Measurements from ENCODE around the gene STIMATE. TPM values are rescaled to one million over a fixed set of nuclear protein-coding genes. Genes with fewer than 3 reads are reported as not detected.

Gene STIMATE
- total RNA-seq, 1 donor from 2014 or later = 12.1 TPM

GRCh38 chr3:52817860-52818259, 79.5 kb downstream of the STIMATE start:
- H3K27ac Mint-ChIP-seq (ENCODE audit: unreplicated experiment) = no peak overlapping the region
- no peaks in the 10 kb centered on the region for H4K20me1 ChIP-seq (ENCODE audit: insufficient read depth, low read length)
- H3K4me1 ChIP-seq (ENCODE audit: insufficient read depth, low read length) = no peaks in the 10 kb centered on the region
- H3K27ac ChIP-seq (ENCODE audit: low read depth, low read length) = no peak overlapping the region
- no peaks in the 10 kb centered on the region for H3K36me3 ChIP-seq (ENCODE audit: insufficient read depth, low read length)
- H3K9ac ChIP-seq (ENCODE audit: low read length) = no peak overlapping the region
- H3K36me3 Mint-ChIP-seq (ENCODE audit: low read depth, unreplicated experiment) = no peaks in the 10 kb centered on the region
- peaks cover 4% of the 10 kb centered on the region for H3K4me1 Mint-ChIP-seq (ENCODE audit: low read depth, unreplicated experiment)
- H3K27me3 ChIP-seq (ENCODE audit: insufficient read depth, low read length) = no peaks in the 10 kb centered on the region
- H3K9me3 ChIP-seq (ENCODE audit: insufficient read depth, low read depth, low read length) = no peaks in the 10 kb centered on the region
- H3K4me2 ChIP-seq (ENCODE audit: low read length) = no peak overlapping the region
- FAIRE-seq = no peak
- H3K79me2 ChIP-seq (ENCODE audit: insufficient read depth, low read length) = no peaks in the 10 kb centered on the region
- H3K27me3 Mint-ChIP-seq (ENCODE audit: low read depth, unreplicated experiment) = peaks cover 18% of the 10 kb centered on the region
- H2AFZ ChIP-seq (ENCODE audit: low read depth, low read length) = no peak overlapping the region
- DNase-seq (ENCODE audit: low read depth) = no peak
- no peak overlapping the region for H3K4me3 ChIP-seq (ENCODE audit: insufficient read depth, low read depth, low read length)
- H3K4me3 Mint-ChIP-seq (ENCODE audit: unreplicated experiment) = no peak overlapping the region
- TF ChIP-seq CTCF (IDR thresholded peaks at IDR 0.05; ENCODE audit: insufficient read depth, low read depth, low read length) (no peak), EZH2 (IDR thresholded peaks at IDR 0.05; ENCODE audit: insufficient read depth, low read length) (no peak)
- no peaks in the 10 kb centered on the region for H3K9me3 Mint-ChIP-seq (ENCODE audit: unreplicated experiment)

GRCh38 chr3:52817221-52817620, 80.1 kb downstream of the STIMATE start:
- peaks cover 18% of the 10 kb centered on the region for H3K27me3 Mint-ChIP-seq (ENCODE audit: low read depth, unreplicated experiment)
- H3K79me2 ChIP-seq (ENCODE audit: insufficient read depth, low read length) = no peaks in the 10 kb centered on the region
- DNase-seq (ENCODE audit: low read depth) (no peak), FAIRE-seq (no peak)
- TF ChIP-seq EZH2 (IDR thresholded peaks at IDR 0.05; ENCODE audit: insufficient read depth, low read length) (no peak), CTCF (IDR thresholded peaks at IDR 0.05; ENCODE audit: insufficient read depth, low read depth, low read length) (no peak)
- no peak overlapping the region for H3K27ac ChIP-seq (ENCODE audit: low read depth, low read length)
- H3K9me3 ChIP-seq (ENCODE audit: insufficient read depth, low read depth, low read length) = no peaks in the 10 kb centered on the region
- peaks cover 4% of the 10 kb centered on the region for H3K4me1 Mint-ChIP-seq (ENCODE audit: low read depth, unreplicated experiment)
- H3K36me3 ChIP-seq (ENCODE audit: insufficient read depth, low read length) = no peaks in the 10 kb centered on the region
- no peak overlapping the region for H3K9ac ChIP-seq (ENCODE audit: low read length)
- no peaks in the 10 kb centered on the region for H3K9me3 Mint-ChIP-seq (ENCODE audit: unreplicated experiment)
- no peaks in the 10 kb centered on the region for H3K36me3 Mint-ChIP-seq (ENCODE audit: low read depth, unreplicated experiment)
- H3K27me3 ChIP-seq (ENCODE audit: insufficient read depth, low read length) = no peaks in the 10 kb centered on the region
- no peaks in the 10 kb centered on the region for H4K20me1 ChIP-seq (ENCODE audit: insufficient read depth, low read length)
- no peaks in the 10 kb centered on the region for H3K4me1 ChIP-seq (ENCODE audit: insufficient read depth, low read length)
- no peak overlapping the region for H2AFZ ChIP-seq (ENCODE audit: low read depth, low read length)
- H3K4me3 ChIP-seq (ENCODE audit: insufficient read depth, low read depth, low read length) = no peak overlapping the region
- H3K4me2 ChIP-seq (ENCODE audit: low read length) = no peak overlapping the region
- H3K4me3 Mint-ChIP-seq (ENCODE audit: unreplicated experiment) = no peak overlapping the region
- H3K27ac Mint-ChIP-seq (ENCODE audit: unreplicated experiment) = no peak overlapping the region

GRCh38 chr3:52816654-52817053, 80.7 kb downstream of the STIMATE start:
- H3K27ac Mint-ChIP-seq (ENCODE audit: unreplicated experiment) = no peak overlapping the region

More at GRCh38 chr3:52816654-52817053, 80.7 kb downstream of the STIMATE start:
- H3K9me3 ChIP-seq (ENCODE audit: insufficient read depth, low read depth, low read length) = no peaks in the 10 kb centered on the region
- H3K79me2 ChIP-seq (ENCODE audit: insufficient read depth, low read length) = no peaks in the 10 kb centered on the region
- no peak overlapping the region for H3K9ac ChIP-seq (ENCODE audit: low read length)
- no peak for DNase-seq (ENCODE audit: low read depth)
- no peak overlapping the region for H3K27ac ChIP-seq (ENCODE audit: low read depth, low read length)
- H3K27me3 ChIP-seq (ENCODE audit: insufficient read depth, low read length) = no peaks in the 10 kb centered on the region
- H3K27me3 Mint-ChIP-seq (ENCODE audit: low read depth, unreplicated experiment) = peaks cover 17% of the 10 kb centered on the region
- no peaks in the 10 kb centered on the region for H3K4me1 ChIP-seq (ENCODE audit: insufficient read depth, low read length)
- H3K4me2 ChIP-seq (ENCODE audit: low read length) = no peak overlapping the region
- no peak for FAIRE-seq
- H3K4me3 ChIP-seq (ENCODE audit: insufficient read depth, low read depth, low read length) = no peak overlapping the region
- H3K9me3 Mint-ChIP-seq (ENCODE audit: unreplicated experiment) = no peaks in the 10 kb centered on the region
- no peak overlapping the region for H3K4me3 Mint-ChIP-seq (ENCODE audit: unreplicated experiment)
- TF ChIP-seq CTCF (IDR thresholded peaks at IDR 0.05; ENCODE audit: insufficient read depth, low read depth, low read length) = no peak
- TF ChIP-seq EZH2 (IDR thresholded peaks at IDR 0.05; ENCODE audit: insufficient read depth, low read length) = no peak
- H3K36me3 Mint-ChIP-seq (ENCODE audit: low read depth, unreplicated experiment) = no peaks in the 10 kb centered on the region
- H3K36me3 ChIP-seq (ENCODE audit: insufficient read depth, low read length) = no peaks in the 10 kb centered on the region
- peaks cover 4% of the 10 kb centered on the region for H3K4me1 Mint-ChIP-seq (ENCODE audit: low read depth, unreplicated experiment)
- no peaks in the 10 kb centered on the region for H4K20me1 ChIP-seq (ENCODE audit: insufficient read depth, low read length)
- no peak overlapping the region for H2AFZ ChIP-seq (ENCODE audit: low read depth, low read length)
